Activated CD8-positive, alpha-beta T cell treated with anti-CD3 and anti-CD28 coated beads for 36 hours (primary cell): Measurements from ENCODE around the gene DLG1. TPM values are rescaled to one million over a fixed set of nuclear protein-coding genes. Genes with fewer than 3 reads are reported as not detected.

Experiments
- ATAC-seq: fragments of 200-7000 bp; cut with Tn5 transposase; one replicate; pipeline ENCODE4 v1.10.0; 2021; ENCODE audit warnings: mild to moderate bottlenecking, moderate library complexity
- CTCF ChIA-PET: fragments of 350-600 bp; sonication (Branson Sonifier 250); formaldehyde crosslinking; loops from one replicate; lab custom pipeline; 2021; ENCODE audit warnings: antibody characterized with exemption; lab: Charles Lee
- POLR2A ChIA-PET: fragments of 350-600 bp; sonication (Branson Sonifier 250); formaldehyde crosslinking; loops from one replicate; lab custom pipeline; 2021; ENCODE audit warnings: antibody characterized with exemption; lab: Charles Lee
- DNase-seq: peaks from one replicate; pipeline ENCODE4 v3.0.0-alpha.2; 2020
- H3K27ac Mint-ChIP-seq: one replicate; pipeline ENCODE4 v1.8.0; 2021; ENCODE audit warnings: mild to moderate bottlenecking, mixed read lengths
- H3K27me3 Mint-ChIP-seq: one replicate; pipeline ENCODE4 v1.8.0; 2021; ENCODE audit warnings: mixed read lengths
- H3K36me3 Mint-ChIP-seq: one replicate; pipeline ENCODE4 v1.8.0; 2021; ENCODE audit warnings: low read depth, mixed read lengths
- H3K4me1 Mint-ChIP-seq: one replicate; pipeline ENCODE4 v1.8.0; 2021; ENCODE audit warnings: low read depth, mixed read lengths
- H3K4me3 Mint-ChIP-seq: one replicate; pipeline ENCODE4 v1.8.0; 2021; ENCODE audit warnings: mild to moderate bottlenecking, moderate library complexity, mixed read lengths
- H3K9me3 Mint-ChIP-seq: one replicate; pipeline ENCODE4 v1.8.0; 2021; ENCODE audit warnings: mixed read lengths
- CTCF ChIP-seq: fragments of 200-600 bp; IDR thresholded peaks from one replicate; pipeline ENCODE4 v1.8.0; 2022; ENCODE audit warnings: antibody characterized with exemption, mild to moderate bottlenecking
- intact Hi-C: fragments of 100-400 bp; cut with micrococcal nuclease; formaldehyde crosslinking; loops from one replicate; pipeline ENCODE4 v1.10.0; 2022
- total RNA-seq, 2 experiments: library from RNA; stranded (reverse); gene quantifications; one replicate each; pipeline ENCODE4 v1.2.3, GENCODE V29; 2021

DLG1 gene
- total RNA-seq, 2 experiments from 2014 or later, result 57.6 to 62.2 TPM

GRCh38 chr3:197337656-197338055 is 39.2 kb upstream of the DLG1 start:
- H3K4me3 Mint-ChIP-seq, result no peak overlapping the region
- H3K27ac Mint-ChIP-seq, result no peak overlapping the region
- DNase-seq (no peak), ATAC-seq (no peak)
- intact Hi-C loops, result no loop called here
- CTCF ChIA-PET, result interaction anchor here (1.0 to 1.2 kb wide), 2 partner anchors 8 to 41 kb away, joined by 3 read pairs; no protein-coding TSS in a partner anchor
- peaks cover 3% of the 10 kb centered on the region for H3K27me3 Mint-ChIP-seq
- no peaks in the 10 kb centered on the region for H3K4me1 Mint-ChIP-seq
- no peaks in the 10 kb centered on the region for H3K9me3 Mint-ChIP-seq
- no peak for TF ChIP-seq CTCF
- no peaks in the 10 kb centered on the region for H3K36me3 Mint-ChIP-seq
- POLR2A ChIA-PET, result no interaction called here

- no peak for DNase-seq
- no peak overlapping the region for H3K27ac Mint-ChIP-seq
- no peak for TF ChIP-seq CTCF
- H3K36me3 Mint-ChIP-seq, result no peaks in the 10 kb centered on the region
- intact Hi-C loops, result no loop called here
- no peak for ATAC-seq
- H3K4me3 Mint-ChIP-seq, result no peak overlapping the region
- ChIA-PET CTCF (interaction anchor here (0.6 to 2.1 kb wide), 4 partner anchors 9 to 80 kb away, joined by 3 to 10 read pairs (median 3); no protein-coding TSS in a partner anchor), POLR2A (no interaction called here)
- H3K9me3 Mint-ChIP-seq, result no peaks in the 10 kb centered on the region
- no peaks in the 10 kb centered on the region for H3K4me1 Mint-ChIP-seq
- peaks cover 3% of the 10 kb centered on the region for H3K27me3 Mint-ChIP-seq
Measured at GRCh38 chr3:197337214-197337613, 38.8 kb upstream of the DLG1 start.

GRCh38 chr3:197336348-197336747 is 37.9 kb upstream of the DLG1 start:
- ChIA-PET CTCF (interaction anchor here (0.6 to 2.1 kb wide), 2 partner anchors 28 to 79 kb away, joined by 3 to 10 read pairs; no protein-coding TSS in a partner anchor), POLR2A (no interaction called here)

GRCh38 chr3:197335428-197336132 is 37.2 kb upstream of the DLG1 start:
- POLR2A ChIA-PET, result interaction anchor here (1.2 kb wide), 1 partner anchor 10 kb away, joined by 3 read pairs; no protein-coding TSS in a partner anchor
- Mint-ChIP-seq H3K27me3 (peaks cover 9% of the 10 kb centered on the region), H3K36me3 (no peaks in the 10 kb centered on the region), H3K27ac (no peak overlapping the region), H3K4me3 (no peak overlapping the region), H3K9me3 (no peaks in the 10 kb centered on the region), H3K4me1 (no peaks in the 10 kb centered on the region)
- CTCF ChIA-PET, result interaction anchor here (2.1 kb wide), 1 partner anchor 79 kb away, joined by 10 read pairs; no protein-coding TSS in a partner anchor
- DNase-seq, result no peak
- intact Hi-C loops, result no loop called here
- no peak for ATAC-seq
- TF ChIP-seq CTCF, result no peak

More at GRCh38 chr3:197336348-197336747, 37.9 kb upstream of the DLG1 start:
- Mint-ChIP-seq H3K4me3 (no peak overlapping the region), H3K4me1 (no peaks in the 10 kb centered on the region), H3K27me3 (peaks cover 7% of the 10 kb centered on the region), H3K36me3 (no peaks in the 10 kb centered on the region), H3K9me3 (no peaks in the 10 kb centered on the region), H3K27ac (no peak overlapping the region)
- no peak for ATAC-seq
- no peak for DNase-seq
- intact Hi-C loops, result no loop called here
- TF ChIP-seq CTCF, result no peak
